Liver (tissue), 9 donors: ENCODE measurements around the gene COX10. TPM values are rescaled to one million over a fixed set of nuclear protein-coding genes. Genes with fewer than 3 reads are reported as not detected.

Source experiments
- DNase-seq: peaks from one replicate; pipeline ENCODE4 v3.0.0-alpha.2; 2017; ENCODE audit warnings: low spot score
- H3K27ac ChIP-seq, 2 donors: one replicate each; pipeline ENCODE4 v1.7.0; 2013; ENCODE audit warnings: inconsistent platforms in 2 of 2, low read length in 2 of 2, control low read depth in 1 of 2, low read depth in 1 of 2, mild to moderate bottlenecking in 1 of 2
- H3K27me3 ChIP-seq, 4 donors: one replicate each; pipeline versions ENCODE4 v1.6.1 to v1.7.0; 2013; ENCODE audit warnings: low read length in 3 of 4, inconsistent platforms in 1 of 4, mild to moderate bottlenecking in 1 of 4, moderate library complexity in 1 of 4; ENCODE audit not compliant: control insufficient read depth in 4 of 4, insufficient read depth in 4 of 4
- H3K36me3 ChIP-seq, 4 donors: one replicate each; pipeline versions ENCODE4 v1.6.1 to v1.7.0; 2013; ENCODE audit warnings: low read length in 3 of 4, mild to moderate bottlenecking in 3 of 4, low read depth in 1 of 4, moderate library complexity in 1 of 4; ENCODE audit not compliant: control insufficient read depth in 4 of 4, insufficient read depth in 3 of 4
- H3K4me1 ChIP-seq, 4 donors: one replicate each; pipeline versions ENCODE4 v1.6.1 to v1.7.0; 2013; ENCODE audit warnings: low read length in 3 of 4, mild to moderate bottlenecking in 3 of 4, moderate library complexity in 1 of 4; ENCODE audit not compliant: control insufficient read depth in 4 of 4, insufficient read depth in 4 of 4
- H3K4me3 ChIP-seq, 3 donors: one replicate each; pipeline versions ENCODE4 v1.6.1 to v1.7.0; 2013; ENCODE audit warnings: low read length in 3 of 3, control low read depth in 1 of 3, low read depth in 1 of 3, mild to moderate bottlenecking in 1 of 3
- H3K9ac ChIP-seq, 2 donors: one replicate each; pipeline ENCODE4 v1.7.0; 2013; ENCODE audit warnings: low read length in 2 of 2, mild to moderate bottlenecking in 2 of 2, moderate library complexity in 2 of 2, control low read depth in 1 of 2, low read depth in 1 of 2
- H3K9me3 ChIP-seq, 4 donors: one replicate each; pipeline versions ENCODE4 v1.6.1 to v1.7.0; 2013; ENCODE audit warnings: low read length in 3 of 4; ENCODE audit not compliant: control insufficient read depth in 4 of 4
- CTCF ChIP-seq: fragments of 150-350 bp; IDR thresholded peaks from 2 replicates; pipeline ENCODE4 v1.5.1; 2017; ENCODE audit warnings: improper control_type of control experiment, low read depth, low read length; ENCODE audit not compliant: missing input control
- FOXA2 ChIP-seq: IDR thresholded peaks from 2 replicates; pipeline ENCODE4 v1.6.1; 2016; ENCODE audit warnings: antibody characterized with exemption
- JUND ChIP-seq, 2 donors: IDR thresholded peaks; 2 replicates each; pipeline ENCODE4 v1.6.1; 2016; ENCODE audit warnings: antibody characterized with exemption in 2 of 2
- REST ChIP-seq: IDR thresholded peaks from 2 replicates; pipeline ENCODE4 v1.6.1; 2016; ENCODE audit warnings: antibody characterized with exemption, mild to moderate bottlenecking
- SP1 ChIP-seq: IDR thresholded peaks from 2 replicates; pipeline ENCODE4 v1.6.1; 2018; ENCODE audit warnings: antibody characterized with exemption, mild to moderate bottlenecking
- YY1 ChIP-seq: IDR thresholded peaks from 2 replicates; pipeline ENCODE4 v1.6.1; 2016; ENCODE audit warnings: antibody characterized with exemption, mild to moderate bottlenecking
- ZBTB33 ChIP-seq: IDR thresholded peaks from 2 replicates; pipeline ENCODE4 v1.6.1; 2016; ENCODE audit warnings: antibody characterized with exemption
- WGBS: extraction: QIAGEN DNeasy Blood & Tissue Kit; methylation state at CpG from one replicate; pipeline ENCODE4 v1.1.7; 2013; 5-methylcytosine and 5-hydroxymethylcytosine counted together
- polyA plus RNA-seq, 2 donors: library from polyadenylated mRNA; stranded (reverse) in 1 of 2; unstranded in 1 of 2; fragments of 200-250 nt in 1 of 2; fragments of >200 nt in 1 of 2; fragmentation: Nextera tagmentation in 1 of 2; extraction: Ambion mirVana in 1 of 2; gene quantifications; one replicate each; pipeline versions ENCODE4 v1.2.1 to v1.2.3, GENCODE V29; 2013 to 2015
- total RNA-seq, 2 donors: library from RNA; depleted of rRNA; stranded (reverse); fragments of >200 nt; gene quantifications; one replicate each; pipeline ENCODE4 v1.2.3, GENCODE V29; 2014
- donor health status: healthy.
- donor health status: healthy.
- donor health status: healthy.
- donor health status: healthy.
- donor health status: healthy.

Gene COX10
- total and polyA plus RNA-seq, 4 donors = 7.0 to 15.1 (median 8.7) TPM

- Histone ChIP-seq H3K4me1 (no peaks in the 10 kb centered on the region), H3K27ac (no peak overlapping the region), H3K9me3 (no peaks in the 10 kb centered on the region), H3K36me3 (no peaks in the 10 kb centered on the region), H3K4me3 (no peak overlapping the region), H3K9ac (no peak overlapping the region), H3K27me3 (no peaks in the 10 kb centered on the region)
- 85% methylated on average over 1 of the region's 1 CpG for WGBS
- DNase-seq = no peak
- TF ChIP-seq YY1 (no peak), REST (no peak), FOXA2 (no peak), CTCF (no peak), SP1 (no peak), ZBTB33 (no peak), JUND (IDR thresholded peaks at IDR 0.05) (no peak)
Observed at GRCh38 chr17:14153374-14153773, 84.1 kb downstream of the COX10 start.

GRCh38 chr17:14156689-14157088, 87.4 kb downstream of the COX10 start:
- H3K27me3 ChIP-seq = no peaks in the 10 kb centered on the region
- H3K27ac ChIP-seq = no peak overlapping the region
- H3K9ac ChIP-seq = no peak overlapping the region
- peaks cover 0 to 6% (median 0%) of the 10 kb centered on the region in 4 donors for H3K36me3 ChIP-seq
- 88% methylated on average over 4 of the region's 4 CpGs for WGBS
- no peaks in the 10 kb centered on the region for H3K4me1 ChIP-seq
- no peaks in the 10 kb centered on the region for H3K9me3 ChIP-seq
- no peak for DNase-seq
- no peak for TF ChIP-seq CTCF
- no peak overlapping the region for H3K4me3 ChIP-seq
